CD4-positive, CD25-positive, alpha-beta regulatory T cell (primary cell): ENCODE measurements around the gene MRTFA. TPM values are rescaled to one million over a fixed set of nuclear protein-coding genes. Genes with fewer than 3 reads are reported as not detected.
"Not testable (repeated sequence)": the region's sequence is repeated elsewhere in the genome, so short reads cannot be mapped to it uniquely, and the experiment has no call there.

Source experiments
- ATAC-seq, 2 donors: fragments of 150-1000 bp; cut with Tn5 transposase; one replicate each; pipeline ENCODE4 v1.10.0; 2021; ENCODE audit warnings: low read depth in 2 of 2, moderate number of reproducible peaks in 2 of 2, moderate library complexity in 1 of 2
- DNase-seq, 3 donors: peaks; one replicate each; pipeline versions ENCODE4 v3.0.0 to v3.0.0-alpha.2; 2012 to 2022; ENCODE audit warnings: mixed read lengths in 1 of 3
- H3K27ac ChIP-seq: one replicate; pipeline ENCODE4 v1.7.0; 2013; ENCODE audit warnings: mild to moderate bottlenecking, low read length; ENCODE audit not compliant: insufficient read depth, poor library complexity, severe bottlenecking
- H3K27me3 ChIP-seq: one replicate; pipeline ENCODE4 v1.7.0; 2013; ENCODE audit warnings: low read length; ENCODE audit not compliant: control insufficient read depth, insufficient read depth
- H3K36me3 ChIP-seq: one replicate; pipeline ENCODE4 v1.7.0; 2013; ENCODE audit warnings: mild to moderate bottlenecking, low read length, moderate library complexity; ENCODE audit not compliant: control insufficient read depth, insufficient read depth
- H3K4me1 ChIP-seq: 2 replicates; pipeline ENCODE4 v1.7.0; 2013; ENCODE audit warnings: mild to moderate bottlenecking, low read length; ENCODE audit not compliant: insufficient read depth, control insufficient read depth, poor library complexity, severe bottlenecking
- H3K4me3 ChIP-seq: one replicate; pipeline ENCODE4 v1.7.0; 2013; ENCODE audit warnings: low read depth, mild to moderate bottlenecking, low read length, moderate library complexity
- H3K9me3 ChIP-seq, 2 experiments: 1 replicate in 1 of 2; 2 replicates in 1 of 2; pipeline ENCODE4 v1.7.0; 2013; ENCODE audit warnings: low read length in 2 of 2, mild to moderate bottlenecking in 1 of 2, moderate library complexity in 1 of 2; ENCODE audit not compliant: control insufficient read depth in 2 of 2
- H3K27ac Mint-ChIP-seq, 3 donors: one replicate each; pipeline ENCODE4 v1.8.0; 2020 to 2022; ENCODE audit warnings: mild to moderate bottlenecking in 3 of 3, mixed read lengths in 3 of 3, moderate library complexity in 2 of 3
- H3K27me3 Mint-ChIP-seq: one replicate; pipeline ENCODE4 v1.8.0; 2022; ENCODE audit warnings: mild to moderate bottlenecking, mixed read lengths
- H3K36me3 Mint-ChIP-seq: one replicate; pipeline ENCODE4 v1.8.0; 2020; ENCODE audit warnings: mixed read lengths
- H3K4me1 Mint-ChIP-seq, 4 donors: one replicate each; pipeline ENCODE4 v1.8.0; 2020 to 2022; ENCODE audit warnings: mixed read lengths in 4 of 4, mild to moderate bottlenecking in 1 of 4
- H3K4me3 Mint-ChIP-seq, 4 donors: one replicate each; pipeline ENCODE4 v1.8.0; 2020 to 2022; ENCODE audit warnings: mild to moderate bottlenecking in 4 of 4, mixed read lengths in 4 of 4, moderate library complexity in 3 of 4
- H3K9me3 Mint-ChIP-seq, 7 donors: one replicate each; pipeline ENCODE4 v1.8.0; 2020 to 2022; ENCODE audit warnings: mixed read lengths in 7 of 7, mild to moderate bottlenecking in 3 of 7, moderate library complexity in 2 of 7
- polyA plus RNA-seq, 4 donors: library from polyadenylated mRNA; unstranded; fragments of 300-500 nt; fragmentation: Illumina TruSeq; gene quantifications; one replicate each; pipeline ENCODE4 v1.2.3, GENCODE V29; 2021
- total RNA-seq: library from RNA; stranded (reverse); gene quantifications from one replicate; pipeline ENCODE4 v1.2.3, GENCODE V29; 2022

Gene MRTFA
- total and polyA plus RNA-seq, 5 donors from 2014 or later: 11.3 to 94.5 (median 16.4) TPM

GRCh38 chr22:40385036-40385782, 251.3 kb downstream of the MRTFA start:
- ATAC-seq (peak; percentile 84 to 89), DNase-seq (peak in 2 of 3 donors; percentile 53 to 74)
- Mint-ChIP-seq H3K4me1 (peaks cover 21 to 54% (median 39%) of the 10 kb centered on the region in 4 donors), H3K4me3 (peak overlapping the region; percentile 69 to 88 (median 81)), H3K27ac (peak overlapping the region; percentile 92 to 98 (median 97)), H3K27me3 (no peaks in the 10 kb centered on the region), H3K9me3 (peaks cover 0 to 3% (median 0%) of the 10 kb centered on the region in 7 donors), H3K36me3 (peaks cover 14% of the 10 kb centered on the region)
- Histone ChIP-seq H3K4me1 (peaks cover 11% of the 10 kb centered on the region), H3K9me3 (no peaks in the 10 kb centered on the region), H3K27me3 (no peaks in the 10 kb centered on the region), H3K4me3 (peak overlapping the region; percentile 79), H3K27ac (peak overlapping the region; percentile 62), H3K36me3 (peaks cover 6% of the 10 kb centered on the region)

DNA sequence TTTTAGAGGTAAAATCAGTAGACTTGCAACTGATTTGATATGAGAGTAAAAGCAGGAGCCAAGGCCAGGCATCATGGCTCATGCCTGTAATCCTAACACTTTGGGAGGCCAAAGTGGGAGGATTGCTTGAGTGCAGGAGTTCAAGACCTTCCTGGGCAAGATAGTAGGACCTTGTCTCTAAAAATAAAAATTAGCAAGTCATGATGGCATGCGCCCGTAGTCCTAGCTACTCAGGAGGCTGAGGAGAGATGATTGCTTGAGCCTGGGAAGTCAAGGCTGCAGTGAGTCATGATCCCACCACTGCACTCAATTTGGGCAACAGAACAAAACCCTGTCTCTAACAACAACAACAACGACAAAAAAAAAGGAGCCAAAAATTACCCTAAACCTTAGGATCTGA, 252.6 kb downstream of the MRTFA start:
- peaks cover 6% of the 10 kb centered on the region for H3K36me3 ChIP-seq
- H3K27me3 Mint-ChIP-seq: no peaks in the 10 kb centered on the region
- no peak for ATAC-seq
- no peak overlapping the region for H3K27ac ChIP-seq
- H3K4me1 Mint-ChIP-seq: peaks cover 21 to 64% (median 44%) of the 10 kb centered on the region in 4 donors
- peaks cover 14% of the 10 kb centered on the region for H3K36me3 Mint-ChIP-seq
- H3K27me3 ChIP-seq: no peaks in the 10 kb centered on the region
- no peak for DNase-seq
- H3K9me3 Mint-ChIP-seq: peaks cover 0 to 3% (median 0%) of the 10 kb centered on the region in 7 donors
- H3K4me3 Mint-ChIP-seq: peak overlapping the region in 2 of 4 donors; percentile 6 to 22
- no peak overlapping the region for H3K4me3 ChIP-seq
- H3K9me3 ChIP-seq: no peaks in the 10 kb centered on the region
- H3K4me1 ChIP-seq: peaks cover 11% of the 10 kb centered on the region
- peak overlapping the region; percentile 55 to 79 (median 73) for H3K27ac Mint-ChIP-seq

DNA sequence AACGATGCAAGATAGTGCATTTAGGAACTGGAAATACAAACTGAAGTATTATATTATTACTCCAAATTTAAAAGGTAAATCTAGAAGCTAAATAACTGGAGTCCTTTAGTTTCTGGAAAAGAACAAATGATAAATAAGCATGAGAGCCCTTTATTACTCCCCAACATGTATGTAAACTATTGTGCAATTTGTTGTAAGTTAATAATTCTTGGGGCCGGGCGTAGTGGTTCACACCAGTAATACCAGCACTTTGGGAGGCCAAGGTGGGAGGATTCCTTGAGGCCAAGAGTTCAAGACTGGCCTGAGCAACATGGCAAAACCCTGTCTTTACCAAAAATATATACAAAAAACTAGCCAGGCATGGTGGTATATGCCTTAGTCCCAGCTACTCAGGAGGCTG, 255.1 kb downstream of the MRTFA start:
- Mint-ChIP-seq H3K9me3 (peaks cover 0 to 3% (median 0%) of the 10 kb centered on the region in 7 donors), H3K27ac (no peak overlapping the region), H3K4me3 (no peak overlapping the region), H3K4me1 (peaks cover 18 to 52% (median 34%) of the 10 kb centered on the region in 4 donors), H3K27me3 (no peaks in the 10 kb centered on the region), H3K36me3 (peaks cover 8% of the 10 kb centered on the region)
- H3K4me1 ChIP-seq: peaks cover 11% of the 10 kb centered on the region
- peaks cover 3% of the 10 kb centered on the region for H3K36me3 ChIP-seq
- ATAC-seq (no peak), DNase-seq (no peak)
- no peaks in the 10 kb centered on the region for H3K9me3 ChIP-seq
- no peak overlapping the region for H3K4me3 ChIP-seq
- no peaks in the 10 kb centered on the region for H3K27me3 ChIP-seq
- no peak overlapping the region for H3K27ac ChIP-seq

- peaks cover 12% of the 10 kb centered on the region for H3K36me3 Mint-ChIP-seq
- H3K4me1 ChIP-seq: not testable (repeated sequence)
Measured at GRCh38 chr22:40378448-40378847, 258.1 kb downstream of the MRTFA start.

GRCh38 chr22:40377931-40378330, 258.6 kb downstream of the MRTFA start:
- H3K27ac Mint-ChIP-seq: peak overlapping the region in 1 of 3 donors; percentile 83
- H3K36me3 ChIP-seq: peaks cover 7% of the 10 kb centered on the region
- H3K27ac ChIP-seq: no peak overlapping the region
- ATAC-seq: no peak
- H3K4me1 Mint-ChIP-seq: peaks cover 11 to 40% (median 28%) of the 10 kb centered on the region in 4 donors
- no peaks in the 10 kb centered on the region for H3K27me3 Mint-ChIP-seq
- H3K4me1 ChIP-seq: no peaks in the 10 kb centered on the region
- DNase-seq: no peak
- peaks cover 0 to 3% (median 0%) of the 10 kb centered on the region in 7 donors for H3K9me3 Mint-ChIP-seq
- H3K9me3 ChIP-seq: no peaks in the 10 kb centered on the region
- no peak overlapping the region for H3K4me3 Mint-ChIP-seq
- no peaks in the 10 kb centered on the region for H3K27me3 ChIP-seq
- no peak overlapping the region for H3K4me3 ChIP-seq
- H3K36me3 Mint-ChIP-seq: peaks cover 15% of the 10 kb centered on the region

More at GRCh38 chr22:40378448-40378847, 258.1 kb downstream of the MRTFA start:
- Mint-ChIP-seq H3K4me1 (peaks cover 6 to 40% (median 26%) of the 10 kb centered on the region in 4 donors), H3K27ac (peak overlapping the region in 1 of 3 donors; percentile 44)
- H3K27me3 Mint-ChIP-seq, H3K9me3 ChIP-seq, DNase-seq, H3K36me3 ChIP-seq, H3K27ac ChIP-seq, H3K9me3 Mint-ChIP-seq, H3K27me3 ChIP-seq, H3K4me3 ChIP-seq, H3K4me3 Mint-ChIP-seq, ATAC-seq: not testable (repeated sequence)

DNA sequence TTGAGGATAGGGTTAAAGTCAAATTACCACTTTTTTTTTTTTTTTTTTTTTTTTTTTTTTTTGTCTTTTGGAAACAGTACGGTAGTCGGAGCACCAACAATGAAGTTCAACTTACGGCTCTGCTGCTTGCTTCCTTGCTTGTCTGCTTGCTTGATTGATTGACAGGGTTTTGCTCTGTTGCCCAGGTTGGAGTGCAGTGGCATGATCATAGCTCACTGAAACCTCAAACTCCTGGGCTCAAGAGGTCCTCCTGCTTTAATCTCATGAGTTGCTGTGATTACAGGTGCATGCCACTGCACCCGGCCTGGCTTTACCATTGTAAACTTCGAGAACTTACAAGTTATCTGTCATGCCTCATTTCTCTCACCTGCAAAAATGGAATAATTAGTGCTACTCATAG, 260.4 kb downstream of the MRTFA start:
- H3K9me3 ChIP-seq: no peaks in the 10 kb centered on the region
- H3K27me3 Mint-ChIP-seq: no peaks in the 10 kb centered on the region
- H3K27ac Mint-ChIP-seq: no peak overlapping the region
- H3K27ac ChIP-seq: no peak overlapping the region
- peaks cover 6% of the 10 kb centered on the region for H3K4me1 ChIP-seq
- H3K4me3 ChIP-seq: no peak overlapping the region
- H3K4me3 Mint-ChIP-seq: peak overlapping the region in 1 of 4 donors; percentile 60
- H3K4me1 Mint-ChIP-seq: peaks cover 21 to 47% (median 34%) of the 10 kb centered on the region in 4 donors
- peaks cover 9% of the 10 kb centered on the region for H3K36me3 ChIP-seq
- no peaks in the 10 kb centered on the region for H3K9me3 Mint-ChIP-seq
- no peak for ATAC-seq
- no peaks in the 10 kb centered on the region for H3K27me3 ChIP-seq
- DNase-seq: no peak
- H3K36me3 Mint-ChIP-seq: peaks cover 11% of the 10 kb centered on the region

DNA sequence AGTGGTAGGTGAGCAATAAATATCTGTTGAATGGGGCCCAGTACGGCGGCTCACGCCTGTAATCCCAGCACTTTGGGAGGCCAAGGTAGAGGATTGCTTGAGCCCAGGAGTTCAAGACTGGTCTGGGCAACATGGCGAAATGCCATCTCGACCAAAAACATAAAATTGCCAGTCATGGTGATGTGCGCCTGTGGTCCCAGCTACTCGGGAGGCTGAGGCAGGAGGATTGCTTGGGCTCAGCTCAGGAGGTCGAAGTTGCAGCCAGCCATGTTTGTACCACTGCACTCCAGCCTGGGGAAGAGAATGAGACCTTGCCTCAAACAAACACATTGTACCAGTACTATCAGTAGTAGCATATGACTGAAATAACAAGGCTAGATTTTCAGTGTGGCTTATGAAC, 262.0 kb downstream of the MRTFA start:
- Histone ChIP-seq H3K27ac (no peak overlapping the region), H3K4me3 (no peak overlapping the region), H3K36me3 (peaks cover 9% of the 10 kb centered on the region), H3K27me3 (no peaks in the 10 kb centered on the region), H3K9me3 (no peaks in the 10 kb centered on the region), H3K4me1 (peaks cover 12% of the 10 kb centered on the region)
- H3K36me3 Mint-ChIP-seq: peaks cover 11% of the 10 kb centered on the region
- H3K4me1 Mint-ChIP-seq: peaks cover 22 to 50% (median 34%) of the 10 kb centered on the region in 4 donors
- H3K9me3 Mint-ChIP-seq: no peaks in the 10 kb centered on the region
- no peak overlapping the region for H3K27ac Mint-ChIP-seq
- no peak for DNase-seq
- ATAC-seq: no peak
- no peak overlapping the region for H3K4me3 Mint-ChIP-seq
- H3K27me3 Mint-ChIP-seq: no peaks in the 10 kb centered on the region
